GM13977 (cell line): ENCODE results near the gene MRRF.

ENCODE experiments used
- DNase-seq: peaks from one replicate; pipeline ENCODE4 v3.0.0; 2012; ENCODE audit warnings: low spot score
- CTCF ChIP-seq: IDR thresholded peaks from 2 replicates; pipeline ENCODE4 v1.5.1; 2012; ENCODE audit warnings: mild to moderate bottlenecking, control low read depth; ENCODE audit not compliant: insufficient read depth; ENCODE audit errors: extremely low read depth, missing control alignments
- in situ Hi-C: fragments of 300-500 bp; cut with MboI; formaldehyde crosslinking; loops from one replicate; pipeline ENCODE4 v1.12.0; 2022; ENCODE audit warnings: low sequenced_read_pairs, low pct_unique_long_range_greater_than_20kb, mixed read lengths, inconsistent platforms; ENCODE audit not compliant: unreplicated experiment

The MRRF gene

GRCh38 chr9:122338994-122339393, 74.3 kb downstream of the MRRF start:
- in situ Hi-C loops: no loop called here
- TF ChIP-seq CTCF: no peak

GRCh38 chr9:122339579-122339978, 74.9 kb downstream of the MRRF start:
- DNase-seq: no peak
- in situ Hi-C loops: no loop called here
- no peak for TF ChIP-seq CTCF

More at GRCh38 chr9:122338994-122339393, 74.3 kb downstream of the MRRF start:
- no peak for DNase-seq

- no peak for DNase-seq
- in situ Hi-C loops: no loop called here
- no peak for TF ChIP-seq CTCF
Measured at GRCh38 chr9:122340161-122340560, 75.5 kb downstream of the MRRF start.

- no peak for TF ChIP-seq CTCF
- DNase-seq: no peak
- in situ Hi-C loops: no loop called here
Measured at GRCh38 chr9:122342323-122343050, 77.8 kb downstream of the MRRF start.

- no peak for DNase-seq
- in situ Hi-C loops: no loop called here
Measured at GRCh38 chr9:122346478-122347347, 82.0 kb downstream of the MRRF start.

More at GRCh38 chr9:122346478-122347347, 82.0 kb downstream of the MRRF start:
- TF ChIP-seq CTCF: no peak
